HG03159 (cell line): ENCODE data around the gene HSF2.
A peak's percentile ranks its signal among the peaks of the same experiment; 100 is the strongest.
"Not testable (repeated sequence)": the region's sequence is repeated elsewhere in the genome, so short reads cannot be mapped to it uniquely, and the experiment has no call there.

Experiments
- ATAC-seq: cut with Tn5 transposase; IDR thresholded peaks from one replicate; pipeline ENCODE4 v1.9.1; 2021; ENCODE audit warnings: mild to moderate bottlenecking, moderate library complexity; ENCODE audit not compliant: unreplicated experiment

The HSF2 gene

DNA sequence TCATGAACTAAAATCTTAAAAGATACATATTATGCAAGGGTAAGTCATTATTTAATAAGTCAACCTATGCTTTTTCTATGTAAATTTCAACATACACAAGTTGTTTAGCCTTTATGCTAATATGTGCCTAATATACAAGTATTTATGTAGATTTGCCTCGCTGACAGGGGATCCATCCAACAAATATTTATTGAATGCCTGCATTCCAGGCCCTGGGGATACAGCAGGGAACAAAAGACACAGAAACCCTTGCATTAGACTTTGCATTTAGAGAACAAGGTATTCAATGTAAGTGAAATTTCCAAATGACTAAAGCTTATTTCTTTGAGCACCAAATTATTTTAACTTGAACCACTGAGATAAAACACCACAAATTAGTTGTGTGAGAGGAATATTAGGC, 53.1 kb downstream of the HSF2 start:
- no peak for ATAC-seq

DNA sequence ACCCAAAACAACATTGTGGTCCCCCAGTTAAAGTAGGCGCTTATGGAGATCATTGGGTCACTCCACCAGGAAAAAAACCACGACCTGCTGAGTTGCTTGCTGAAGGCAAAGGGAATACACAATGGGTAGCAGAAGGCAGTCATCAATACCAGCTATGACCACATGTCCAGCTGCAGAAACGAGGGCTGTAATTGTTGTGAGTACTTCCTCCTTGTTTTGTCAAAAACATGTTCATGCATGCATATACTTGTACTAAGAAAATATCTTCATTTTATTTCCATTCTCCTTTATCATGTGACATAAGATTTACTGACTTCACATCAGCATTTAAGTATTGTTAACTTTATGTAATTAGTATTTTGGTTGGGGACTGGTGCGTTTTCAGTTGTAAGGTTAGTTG, 55.2 kb downstream of the HSF2 start:
- no peak for ATAC-seq

DNA sequence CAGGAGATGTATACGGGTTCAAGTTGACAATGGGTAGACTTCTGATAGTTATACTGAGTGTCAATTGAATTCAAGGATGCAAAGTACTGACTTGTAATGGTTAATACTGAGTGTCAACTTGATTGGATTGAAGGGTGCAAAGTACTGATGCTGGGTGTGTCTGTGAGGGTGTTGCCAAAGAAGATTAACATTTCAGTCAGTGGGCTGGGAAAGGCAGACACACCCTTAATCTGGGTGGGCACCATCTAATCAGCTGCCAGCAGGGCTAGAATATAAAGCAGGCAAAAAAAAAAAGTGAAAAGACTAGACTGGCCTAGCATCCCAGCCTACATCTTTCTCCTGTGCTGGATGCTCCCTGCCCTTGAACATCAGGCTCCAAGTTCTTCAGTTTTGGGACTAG, 55.7 kb downstream of the HSF2 start:
- not testable (repeated sequence) for ATAC-seq

DNA sequence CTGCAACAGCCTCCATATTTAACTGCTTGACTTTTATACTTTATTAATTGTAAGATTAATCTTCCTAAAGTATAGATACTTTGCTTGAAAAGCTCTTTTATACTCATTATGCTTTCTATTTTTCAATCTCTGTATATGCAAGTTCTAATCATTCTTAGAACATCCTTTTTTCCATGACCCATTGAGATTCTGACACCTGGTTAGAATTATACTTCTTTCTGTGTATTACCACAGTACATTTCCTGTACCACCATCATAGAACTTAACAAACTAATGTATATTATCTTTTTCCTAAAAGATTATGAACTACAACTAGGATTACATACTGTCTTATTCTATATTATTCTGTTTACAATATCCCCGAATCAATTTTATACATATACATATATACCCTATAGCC, 58.6 kb downstream of the HSF2 start:
- ATAC-seq: no peak

DNA sequence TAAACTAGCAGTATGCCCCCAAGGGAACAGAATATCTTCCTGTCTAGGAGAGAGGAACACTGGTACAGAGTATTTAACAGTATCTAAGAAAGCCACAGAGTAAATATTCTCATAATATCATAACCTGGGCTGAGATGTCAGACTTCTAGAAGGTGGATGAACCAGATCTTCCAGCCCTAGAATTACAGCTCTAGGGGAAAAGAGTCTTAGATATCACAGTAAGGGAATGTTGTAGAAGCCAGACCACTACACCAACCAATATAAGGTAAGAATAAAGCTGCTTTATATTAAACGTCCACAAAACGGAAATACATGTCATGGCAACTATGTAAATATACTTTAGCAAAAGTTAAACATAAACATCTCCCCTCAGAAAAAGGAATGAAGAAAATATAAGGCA, 59.8 kb downstream of the HSF2 start:
- ATAC-seq: no peak

DNA sequence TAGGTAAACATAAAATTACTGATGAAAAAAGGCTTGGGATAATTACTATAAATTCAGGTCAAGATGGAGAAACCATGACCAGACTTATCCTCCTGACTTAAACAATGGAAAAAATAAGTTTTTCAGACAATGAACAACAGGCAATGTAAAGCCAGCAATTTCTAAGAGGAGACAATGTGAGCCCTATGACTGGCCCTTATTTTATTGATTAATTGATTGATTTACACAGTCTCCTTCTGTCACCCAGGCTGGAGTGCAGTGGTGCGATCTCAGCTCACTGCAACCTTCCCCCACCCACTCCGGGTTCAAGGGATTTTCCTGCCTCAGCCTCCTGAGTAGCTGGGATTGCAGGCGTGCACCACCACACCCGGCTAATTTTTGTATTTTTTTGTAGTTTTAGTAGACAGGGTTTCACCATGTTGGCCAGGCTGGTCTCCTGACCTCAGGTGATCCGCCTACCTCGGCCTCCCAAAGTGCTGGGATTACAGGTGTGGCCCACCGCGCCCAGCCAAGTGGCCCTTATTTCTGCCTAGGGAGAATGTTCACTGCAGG, 60.5 kb downstream of the HSF2 start:
- not testable (repeated sequence) for ATAC-seq

DNA sequence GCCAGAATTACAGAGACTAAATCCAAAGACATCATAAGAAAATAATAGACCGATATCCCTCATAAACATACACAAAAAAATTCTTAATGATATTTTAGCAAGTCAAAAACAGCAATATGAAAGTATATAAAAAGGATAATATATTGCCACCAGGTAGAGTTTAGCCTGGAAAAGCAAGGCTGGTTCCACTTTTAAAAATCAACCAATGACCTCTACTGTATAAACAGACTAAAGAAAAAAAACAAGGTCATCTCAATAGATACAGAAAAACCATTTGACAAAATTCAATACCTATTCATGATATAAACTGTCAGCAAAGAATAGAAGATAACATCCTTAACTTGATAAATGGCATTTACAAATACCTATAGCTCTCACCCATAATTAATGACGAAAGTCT, 62.4 kb downstream of the HSF2 start:
- no peak for ATAC-seq

DNA sequence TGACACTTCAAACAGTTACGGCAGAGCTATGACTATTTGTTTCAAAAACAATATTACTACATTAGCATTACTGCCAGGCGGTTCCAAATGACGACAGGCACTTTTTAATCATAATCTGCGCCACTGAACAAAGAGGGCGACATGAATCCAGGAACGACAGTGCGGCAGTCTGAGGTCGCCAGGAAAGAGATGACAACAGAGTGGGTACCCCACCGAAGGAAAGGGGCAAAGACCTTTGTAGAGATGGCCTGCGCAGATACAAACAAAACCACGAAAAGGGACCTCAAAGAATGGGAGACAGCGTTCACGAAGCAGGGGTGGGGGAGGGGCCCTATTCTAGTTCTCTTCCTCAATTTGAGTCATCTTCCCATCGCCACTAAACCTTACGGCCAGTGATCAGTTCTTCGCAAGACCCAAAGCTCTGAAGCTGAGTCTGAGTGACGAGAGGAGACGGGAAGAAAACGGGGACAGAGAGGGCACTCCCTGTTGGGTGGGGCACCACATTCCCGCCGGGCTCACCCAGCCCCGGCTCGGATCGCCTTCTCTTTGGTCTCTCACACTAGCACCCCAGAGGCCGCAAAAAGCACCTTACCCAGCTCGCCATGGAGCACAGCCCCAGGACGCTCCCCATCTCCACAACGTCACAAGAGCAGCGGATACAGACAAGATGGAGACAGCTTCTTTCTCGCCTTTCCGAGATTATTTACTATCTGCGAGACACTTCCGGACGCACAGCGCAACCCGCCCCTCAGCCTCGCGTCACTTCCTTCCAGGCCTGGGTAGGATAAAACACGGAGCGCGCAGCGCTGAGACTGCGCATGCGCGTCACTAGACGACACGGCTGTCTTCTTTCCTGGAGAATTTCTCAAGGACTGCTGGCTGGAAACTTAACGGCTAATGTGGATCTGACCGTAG, 71.9 kb downstream of the HSF2 start, which contains the start of gene SERINC1:
Gene SERINC1 (minus strand): TSS at position 701 of the 915 bp plus-strand sequence. CDS start 70 bp downstream, at position 631.
- peak; percentile 100 for ATAC-seq

DNA sequence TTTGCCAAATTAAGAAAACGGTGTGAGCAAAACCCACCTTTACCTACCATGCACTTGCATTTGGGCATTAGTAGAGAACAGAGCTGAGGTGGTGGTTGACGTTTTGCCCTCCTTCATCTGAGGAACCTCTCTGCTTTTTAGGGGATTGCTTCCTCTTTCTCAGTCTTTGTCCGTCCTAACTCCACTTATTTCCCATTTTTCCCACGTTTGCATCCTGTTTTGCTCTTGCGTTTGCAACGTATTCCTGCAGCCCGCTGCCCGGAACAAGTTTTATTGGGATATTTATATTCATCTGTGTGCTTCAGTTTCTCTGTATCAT, 72.5 kb downstream of the HSF2 start:
- peak; percentile 63 for ATAC-seq

DNA sequence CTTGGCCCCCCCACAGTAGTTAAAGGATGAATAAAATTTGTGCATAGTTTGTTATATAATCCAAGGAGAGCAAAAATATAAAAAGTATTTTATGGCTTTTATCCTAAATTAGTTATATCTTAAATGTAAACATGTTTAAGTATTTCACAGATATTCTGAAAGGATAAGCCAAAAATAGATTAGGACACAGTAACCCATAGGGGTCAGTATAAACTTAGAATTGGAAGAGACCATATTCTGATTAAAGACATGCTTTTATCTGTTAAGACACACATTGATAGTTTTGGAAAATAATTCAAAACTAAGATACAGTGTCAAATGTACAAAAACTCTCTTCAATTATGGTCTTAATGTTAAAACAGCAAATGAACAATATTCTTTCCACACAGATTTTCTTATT, 76.7 kb downstream of the HSF2 start:
- no peak for ATAC-seq

DNA sequence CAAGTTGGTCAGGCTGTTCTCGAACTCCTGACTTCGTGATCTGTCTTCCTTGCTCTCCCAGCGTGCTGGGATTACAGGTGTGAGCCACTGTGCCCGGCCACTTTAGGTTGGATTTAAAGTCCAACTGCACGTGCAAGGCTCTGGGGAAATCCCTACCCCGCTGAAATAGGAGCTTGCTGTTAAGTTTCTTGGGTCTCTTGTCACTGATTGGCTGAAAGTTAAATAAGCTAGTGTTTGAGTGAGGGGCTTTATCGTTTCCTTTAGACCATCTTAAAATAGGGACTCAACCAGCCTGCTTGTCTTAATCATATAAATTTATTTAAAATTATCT, 83.3 kb downstream of the HSF2 start:
- ATAC-seq: no peak
